Choroid plexus epithelial cell (primary cell): ENCODE measurements around the gene ZNF512.

ENCODE experiments used
- DNase-seq: peaks from one replicate; pipeline ENCODE4 v3.0.0-alpha.2; 2010; ENCODE audit warnings: low read depth
- H3K4me3 ChIP-seq: 2 replicates; pipeline ENCODE4 v1.5.1; 2011; ENCODE audit warnings: low read depth, mild to moderate bottlenecking, control low read depth, low read length, moderate library complexity
- TF ChIP-seq, protein P1 (sequence below): conservative IDR thresholded peaks from 2 replicates; pipeline ENCODE4 v1.5.1; 2011; ENCODE audit warnings: low read depth, mild to moderate bottlenecking, control low read depth, inconsistent platforms, low read length, moderate library complexity

ZNF512 gene

GRCh38 chr2:27571681-27572080, 11.2 kb upstream of the ZNF512 start:
- DNase-seq, result no peak
- H3K4me3 ChIP-seq, result no peak overlapping the region
- TF ChIP-seq, protein P1, sequence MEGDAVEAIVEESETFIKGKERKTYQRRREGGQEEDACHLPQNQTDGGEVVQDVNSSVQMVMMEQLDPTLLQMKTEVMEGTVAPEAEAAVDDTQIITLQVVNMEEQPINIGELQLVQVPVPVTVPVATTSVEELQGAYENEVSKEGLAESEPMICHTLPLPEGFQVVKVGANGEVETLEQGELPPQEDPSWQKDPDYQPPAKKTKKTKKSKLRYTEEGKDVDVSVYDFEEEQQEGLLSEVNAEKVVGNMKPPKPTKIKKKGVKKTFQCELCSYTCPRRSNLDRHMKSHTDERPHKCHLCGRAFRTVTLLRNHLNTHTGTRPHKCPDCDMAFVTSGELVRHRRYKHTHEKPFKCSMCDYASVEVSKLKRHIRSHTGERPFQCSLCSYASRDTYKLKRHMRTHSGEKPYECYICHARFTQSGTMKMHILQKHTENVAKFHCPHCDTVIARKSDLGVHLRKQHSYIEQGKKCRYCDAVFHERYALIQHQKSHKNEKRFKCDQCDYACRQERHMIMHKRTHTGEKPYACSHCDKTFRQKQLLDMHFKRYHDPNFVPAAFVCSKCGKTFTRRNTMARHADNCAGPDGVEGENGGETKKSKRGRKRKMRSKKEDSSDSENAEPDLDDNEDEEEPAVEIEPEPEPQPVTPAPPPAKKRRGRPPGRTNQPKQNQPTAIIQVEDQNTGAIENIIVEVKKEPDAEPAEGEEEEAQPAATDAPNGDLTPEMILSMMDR, result no peak

DNA sequence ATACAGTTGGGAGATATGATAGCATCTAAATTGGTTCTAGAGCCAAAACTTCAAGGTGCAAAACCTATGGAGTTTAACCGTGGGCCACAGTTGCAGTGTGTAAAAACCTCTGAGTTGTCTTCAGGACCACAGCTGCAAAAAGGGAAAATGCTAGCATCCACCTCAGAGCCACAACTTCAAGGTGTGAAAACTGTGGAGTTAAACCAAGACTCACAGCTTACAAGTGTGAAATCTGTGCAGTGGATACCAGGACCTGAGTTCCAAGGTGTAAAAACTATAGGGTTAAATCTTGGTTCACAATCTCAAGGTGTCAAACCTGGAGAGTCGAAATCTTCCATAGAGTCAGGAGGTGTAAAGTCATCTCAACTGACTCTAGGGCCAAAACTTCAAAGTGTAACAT, 10.4 kb upstream of the ZNF512 start:
- TF ChIP-seq, protein P1, result no peak
- no peak for DNase-seq
- no peak overlapping the region for H3K4me3 ChIP-seq

- H3K4me3 ChIP-seq, result no peak overlapping the region
- DNase-seq, result no peak
- TF ChIP-seq, protein P1, result no peak
Measured at GRCh38 chr2:27572998-27573429, 9.8 kb upstream of the ZNF512 start.

- TF ChIP-seq, protein P1, result no peak
- peak; percentile 97 for DNase-seq
- H3K4me3 ChIP-seq, result no peak overlapping the region
Measured at GRCh38 chr2:27573452-27573851, 9.4 kb upstream of the ZNF512 start.

GRCh38 chr2:27581417-27582128, 1.3 kb upstream of the ZNF512 start:
- H3K4me3 ChIP-seq, result no peak overlapping the region
- no peak for DNase-seq
- TF ChIP-seq, protein P1, result no peak

GRCh38 chr2:27582129-27582694, 630 bp upstream of the ZNF512 start:
- peak overlapping the region; percentile 80 for H3K4me3 ChIP-seq
- no peak for DNase-seq
- TF ChIP-seq, protein P1, result no peak
